ENCODE data around the gene GATA6.

Gene GATA6

DNA sequence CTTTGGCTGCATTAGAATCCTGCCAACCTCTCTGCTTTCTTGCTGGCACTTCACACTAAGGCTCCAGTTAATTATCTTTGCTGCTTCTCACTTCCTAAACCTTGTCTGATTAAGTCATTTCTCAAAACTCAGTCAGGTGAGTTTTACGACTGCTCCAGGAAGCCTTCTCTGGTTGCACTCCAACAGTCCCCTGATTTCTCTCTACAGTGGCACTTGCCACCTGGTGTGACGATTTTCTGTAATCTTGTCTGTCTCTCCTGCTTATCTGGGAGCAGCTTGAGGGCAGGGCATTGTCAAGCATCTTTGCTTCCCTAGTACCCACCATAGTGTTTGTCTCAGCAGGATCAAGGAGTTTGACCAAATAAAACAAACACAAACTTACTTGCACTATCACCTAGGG lies 10.4 kb upstream of the GATA6 start:
- H3K4me3 ChIP-seq (ENCODE audit: low read depth, low read length): no peak overlapping the region
- TF ChIP-seq, protein P1, sequence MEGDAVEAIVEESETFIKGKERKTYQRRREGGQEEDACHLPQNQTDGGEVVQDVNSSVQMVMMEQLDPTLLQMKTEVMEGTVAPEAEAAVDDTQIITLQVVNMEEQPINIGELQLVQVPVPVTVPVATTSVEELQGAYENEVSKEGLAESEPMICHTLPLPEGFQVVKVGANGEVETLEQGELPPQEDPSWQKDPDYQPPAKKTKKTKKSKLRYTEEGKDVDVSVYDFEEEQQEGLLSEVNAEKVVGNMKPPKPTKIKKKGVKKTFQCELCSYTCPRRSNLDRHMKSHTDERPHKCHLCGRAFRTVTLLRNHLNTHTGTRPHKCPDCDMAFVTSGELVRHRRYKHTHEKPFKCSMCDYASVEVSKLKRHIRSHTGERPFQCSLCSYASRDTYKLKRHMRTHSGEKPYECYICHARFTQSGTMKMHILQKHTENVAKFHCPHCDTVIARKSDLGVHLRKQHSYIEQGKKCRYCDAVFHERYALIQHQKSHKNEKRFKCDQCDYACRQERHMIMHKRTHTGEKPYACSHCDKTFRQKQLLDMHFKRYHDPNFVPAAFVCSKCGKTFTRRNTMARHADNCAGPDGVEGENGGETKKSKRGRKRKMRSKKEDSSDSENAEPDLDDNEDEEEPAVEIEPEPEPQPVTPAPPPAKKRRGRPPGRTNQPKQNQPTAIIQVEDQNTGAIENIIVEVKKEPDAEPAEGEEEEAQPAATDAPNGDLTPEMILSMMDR (IDR thresholded peaks at IDR 0.05; ENCODE audit: borderline replicate concordance, insufficient read depth, low read depth, low read length): no peak

DNA sequence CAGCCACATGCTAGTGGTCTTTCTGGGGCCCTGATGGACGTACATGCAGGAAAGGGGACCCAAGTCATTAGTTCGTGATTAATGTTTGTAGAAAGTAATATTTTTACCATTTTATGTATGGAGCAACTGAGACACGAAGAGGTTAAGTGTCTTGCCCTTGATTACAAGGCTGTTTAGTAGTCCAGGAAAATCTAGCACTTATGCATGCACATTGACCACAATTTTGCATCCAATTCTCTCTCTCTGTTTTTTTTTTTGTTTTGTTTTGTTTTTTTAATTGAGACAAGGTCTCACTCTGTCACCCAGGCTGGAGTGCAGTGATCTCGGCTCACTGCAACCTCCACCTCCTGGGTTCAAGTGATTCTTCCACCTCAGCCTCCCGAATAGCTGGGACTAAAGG lies 8.3 kb upstream of the GATA6 start:
- TF ChIP-seq, protein P1 (IDR thresholded peaks at IDR 0.05; ENCODE audit: borderline replicate concordance, insufficient read depth, low read depth, low read length): no peak
- no peak overlapping the region for H3K4me3 ChIP-seq (ENCODE audit: low read depth, low read length)

DNA sequence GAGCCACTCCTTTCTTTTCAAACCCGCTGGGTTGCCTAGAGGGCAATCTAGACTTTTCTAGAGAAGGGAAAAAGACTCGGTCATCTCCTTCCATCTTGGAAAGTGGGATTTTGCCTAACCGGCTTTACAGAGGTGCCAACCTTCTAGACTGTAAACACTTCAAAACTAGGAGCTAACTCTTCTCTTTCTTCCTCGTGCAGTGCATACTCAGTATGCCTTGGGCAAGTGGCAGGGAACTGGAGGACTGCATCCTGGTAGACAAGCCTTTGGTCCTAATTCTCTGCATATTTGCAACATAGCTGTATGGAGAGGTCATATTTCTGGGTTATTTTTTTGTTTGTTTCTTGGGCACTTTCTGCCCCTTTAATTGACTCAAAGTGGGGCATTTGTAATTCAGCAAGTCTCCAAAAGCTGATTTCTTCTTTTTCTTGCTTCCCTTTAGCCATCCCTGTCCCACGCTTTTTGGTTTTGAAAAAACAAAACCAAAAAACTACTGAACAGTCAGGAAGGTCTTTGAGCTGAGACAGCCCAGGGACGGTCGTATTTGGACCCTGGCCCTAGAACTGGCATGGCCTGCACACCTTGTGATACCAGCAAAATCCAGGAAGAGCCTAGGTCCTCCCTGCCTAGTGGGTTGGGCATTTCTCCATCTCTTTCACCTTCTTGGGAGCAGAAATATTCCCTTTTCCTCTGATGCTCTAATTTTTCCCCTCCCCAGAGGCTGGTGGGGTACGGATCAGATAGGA lies 5.8 kb upstream of the GATA6 start:
- TF ChIP-seq, protein P1 (IDR thresholded peaks at IDR 0.05; ENCODE audit: borderline replicate concordance, insufficient read depth, low read depth, low read length): no peak
- H3K4me3 ChIP-seq (ENCODE audit: low read depth, low read length): no peak overlapping the region

DNA sequence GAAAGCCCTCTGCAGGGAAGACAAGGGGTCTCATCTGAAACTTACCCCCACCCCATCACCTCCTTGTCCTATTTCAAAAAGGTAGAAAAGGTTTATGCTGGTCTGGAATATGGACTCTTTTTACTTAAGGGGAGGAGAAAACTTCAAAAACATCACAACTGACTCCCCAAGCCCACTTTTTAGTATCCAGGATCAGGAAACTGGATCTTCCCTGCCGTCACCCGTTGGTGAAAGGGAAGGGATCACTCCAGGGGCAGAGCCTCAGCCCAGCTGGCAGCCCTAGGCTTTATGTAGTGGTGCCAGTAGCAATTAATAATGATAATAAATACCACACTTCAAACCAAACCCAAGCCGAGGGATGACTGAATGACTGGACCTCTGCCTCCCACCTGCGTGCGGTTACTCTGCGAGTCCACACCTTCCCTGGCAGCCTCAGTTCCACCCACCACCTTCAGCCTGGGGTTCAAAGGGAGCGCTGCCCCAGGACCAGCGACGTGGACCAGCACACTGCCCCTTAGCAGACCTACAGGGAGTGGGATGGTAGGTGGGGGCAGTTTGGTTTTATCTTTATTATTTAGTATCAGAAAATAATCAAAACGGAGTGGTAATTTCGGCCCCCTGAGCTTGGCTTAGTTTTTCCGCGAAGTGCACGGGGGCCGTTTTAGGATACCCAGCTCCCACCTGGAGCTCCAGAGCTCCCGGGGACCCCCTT lies 4.9 kb upstream of the GATA6 start:
- no peak overlapping the region for H3K4me3 ChIP-seq (ENCODE audit: low read depth, low read length)
- TF ChIP-seq, protein P1 (IDR thresholded peaks at IDR 0.05; ENCODE audit: borderline replicate concordance, insufficient read depth, low read depth, low read length): no peak

DNA sequence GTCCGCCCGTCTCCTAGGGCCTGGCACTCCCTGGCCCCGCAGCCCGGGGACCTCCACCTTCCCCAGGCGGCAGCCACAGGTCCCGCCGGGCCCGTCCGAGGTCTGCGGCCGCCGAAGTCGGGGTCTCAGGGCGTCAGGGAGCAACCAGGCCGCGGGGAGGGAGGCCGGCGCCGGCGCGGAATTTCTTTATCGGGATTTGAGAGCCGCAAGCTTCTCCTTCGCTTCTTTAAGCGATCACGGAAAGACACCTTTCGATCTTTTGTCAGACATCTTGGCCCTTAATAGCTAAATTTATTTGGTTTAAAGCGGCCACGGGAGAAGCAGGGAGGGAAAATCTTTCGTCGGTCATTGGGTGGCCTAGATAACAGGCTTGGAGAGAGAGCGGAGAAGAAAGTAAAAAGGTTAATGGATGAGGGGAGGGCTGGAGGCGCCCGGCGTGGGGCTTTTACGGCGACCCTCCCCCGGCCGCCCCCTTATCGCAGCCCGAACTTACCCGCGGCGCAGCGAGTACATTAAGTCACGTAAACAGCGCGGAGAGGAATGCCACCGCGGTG lies 4.3 kb upstream of the GATA6 start:
- TF ChIP-seq, protein P1 (IDR thresholded peaks at IDR 0.05; ENCODE audit: borderline replicate concordance, insufficient read depth, low read depth, low read length): no peak

DNA sequence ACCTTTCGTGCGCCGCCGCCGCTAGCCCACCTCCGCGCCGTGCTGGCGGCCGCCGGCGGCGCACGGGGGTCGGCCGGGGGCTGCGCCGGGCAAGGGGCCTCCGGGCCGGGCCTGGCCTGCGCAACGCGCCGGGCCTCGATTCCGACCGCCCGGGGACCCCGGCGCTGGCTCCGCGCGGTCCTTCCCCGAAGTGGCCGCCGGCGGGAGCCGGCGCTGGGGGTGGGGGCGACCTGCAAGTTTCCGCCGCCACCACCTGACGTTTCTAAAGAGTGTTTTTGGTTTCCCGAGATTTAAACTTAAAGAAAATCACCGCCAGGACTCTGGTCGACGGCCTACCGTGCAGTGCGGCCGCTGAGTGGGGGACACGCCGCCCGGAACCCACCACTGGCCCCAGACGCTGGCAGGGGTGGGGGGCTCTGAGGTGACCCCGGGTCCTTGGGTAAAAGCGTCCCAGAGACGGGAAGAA lies 3.8 kb upstream of the GATA6 start:
- H3K4me3 ChIP-seq (ENCODE audit: low read depth, low read length): no peak overlapping the region
- TF ChIP-seq, protein P1 (IDR thresholded peaks at IDR 0.05; ENCODE audit: borderline replicate concordance, insufficient read depth, low read depth, low read length): no peak

More for the DNA sequence above, 4.3 kb upstream of the GATA6 start:
- H3K4me3 ChIP-seq (ENCODE audit: low read depth, low read length): no peak overlapping the region
